Colonic mucosa (tissue), 4 donors: ENCODE measurements around the gene HRH2. TPM values are rescaled to one million over a fixed set of nuclear protein-coding genes. Genes with fewer than 3 reads are reported as not detected.

Source experiments
- DNase-seq: peaks from one replicate; pipeline ENCODE4 v3.0.0-alpha.2; 2020
- H3K27ac ChIP-seq: fragments of 200-600 bp; one replicate; pipeline ENCODE4 v1.8.0; 2021
- H3K27me3 ChIP-seq: fragments of 200-600 bp; one replicate; pipeline ENCODE4 v1.8.0; 2021
- H3K36me3 ChIP-seq: fragments of 200-600 bp; one replicate; pipeline ENCODE4 v1.8.0; 2021
- H3K4me1 ChIP-seq: fragments of 200-600 bp; one replicate; pipeline ENCODE4 v1.8.0; 2021; ENCODE audit warnings: mild to moderate bottlenecking
- H3K4me3 ChIP-seq: fragments of 200-600 bp; one replicate; pipeline ENCODE4 v1.8.0; 2021
- H3K9ac ChIP-seq, 2 donors: one replicate each; pipeline ENCODE4 v1.7.0; 2013; ENCODE audit warnings: control low read depth in 2 of 2, low read depth in 2 of 2, low read length in 2 of 2
- H3K9me3 ChIP-seq: fragments of 200-600 bp; one replicate; pipeline ENCODE4 v1.8.0; 2021
- intact Hi-C: fragments of 100-400 bp; cut with DNase I; formaldehyde crosslinking; loops from one replicate; pipeline ENCODE4 v1.14.1; 2022
- total RNA-seq, 2 donors: library from RNA; stranded (reverse); fragmentation: NEBNext Ultra II Directional in 1 of 2; extraction: Animal tissue kit (Norgen Biotek cat#: 25700) in 1 of 2; gene quantifications; one replicate each; pipeline ENCODE4 v1.2.1, GENCODE V29; 2021
- TF ChIP-seq, protein P1 (sequence below): fragments of 200-600 bp; IDR thresholded peaks from one replicate; pipeline ENCODE4 v1.8.0; 2022; ENCODE audit warnings: antibody characterized with exemption, mild to moderate bottlenecking
- donor health status: healthy.
- donor health status: DM: no; HTN: no; CAD: no.
- donor health status: DM: no; HTN: no; CAD: no.

Gene HRH2
- total RNA-seq, 2 donors from 2014 or later, result 0.30 to 0.82 TPM

DNA sequence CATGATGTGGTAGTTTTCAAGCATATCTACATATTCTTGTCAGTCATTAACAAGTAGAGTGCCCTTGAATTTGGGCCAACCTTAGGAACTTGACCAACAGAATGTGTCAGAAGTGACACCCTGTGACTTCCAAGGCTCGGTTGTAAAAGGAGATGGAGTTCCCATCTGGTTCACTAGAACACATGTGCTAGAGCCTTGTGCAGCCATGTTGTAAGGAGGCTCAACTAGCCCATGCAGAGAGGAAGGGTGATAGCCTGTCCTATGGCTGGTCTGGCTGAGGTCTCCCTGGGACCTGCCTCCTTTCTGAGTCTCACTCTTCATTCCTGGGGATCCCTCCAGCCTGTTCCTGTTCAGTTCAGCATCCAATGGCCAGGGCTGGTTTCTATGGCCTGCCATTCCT lies 28.1 kb upstream of the HRH2 start:
- intact Hi-C loops, result no loop called here
- H3K4me1 ChIP-seq, result no peaks in the 10 kb centered on the region
- no peak overlapping the region for H3K9ac ChIP-seq
- no peaks in the 10 kb centered on the region for H3K9me3 ChIP-seq
- no peaks in the 10 kb centered on the region for H3K27me3 ChIP-seq
- no peak overlapping the region for H3K4me3 ChIP-seq
- H3K36me3 ChIP-seq, result no peaks in the 10 kb centered on the region
- TF ChIP-seq, protein P1, sequence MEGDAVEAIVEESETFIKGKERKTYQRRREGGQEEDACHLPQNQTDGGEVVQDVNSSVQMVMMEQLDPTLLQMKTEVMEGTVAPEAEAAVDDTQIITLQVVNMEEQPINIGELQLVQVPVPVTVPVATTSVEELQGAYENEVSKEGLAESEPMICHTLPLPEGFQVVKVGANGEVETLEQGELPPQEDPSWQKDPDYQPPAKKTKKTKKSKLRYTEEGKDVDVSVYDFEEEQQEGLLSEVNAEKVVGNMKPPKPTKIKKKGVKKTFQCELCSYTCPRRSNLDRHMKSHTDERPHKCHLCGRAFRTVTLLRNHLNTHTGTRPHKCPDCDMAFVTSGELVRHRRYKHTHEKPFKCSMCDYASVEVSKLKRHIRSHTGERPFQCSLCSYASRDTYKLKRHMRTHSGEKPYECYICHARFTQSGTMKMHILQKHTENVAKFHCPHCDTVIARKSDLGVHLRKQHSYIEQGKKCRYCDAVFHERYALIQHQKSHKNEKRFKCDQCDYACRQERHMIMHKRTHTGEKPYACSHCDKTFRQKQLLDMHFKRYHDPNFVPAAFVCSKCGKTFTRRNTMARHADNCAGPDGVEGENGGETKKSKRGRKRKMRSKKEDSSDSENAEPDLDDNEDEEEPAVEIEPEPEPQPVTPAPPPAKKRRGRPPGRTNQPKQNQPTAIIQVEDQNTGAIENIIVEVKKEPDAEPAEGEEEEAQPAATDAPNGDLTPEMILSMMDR, result no peak
- DNase-seq, result no peak
- H3K27ac ChIP-seq, result no peak overlapping the region

DNA sequence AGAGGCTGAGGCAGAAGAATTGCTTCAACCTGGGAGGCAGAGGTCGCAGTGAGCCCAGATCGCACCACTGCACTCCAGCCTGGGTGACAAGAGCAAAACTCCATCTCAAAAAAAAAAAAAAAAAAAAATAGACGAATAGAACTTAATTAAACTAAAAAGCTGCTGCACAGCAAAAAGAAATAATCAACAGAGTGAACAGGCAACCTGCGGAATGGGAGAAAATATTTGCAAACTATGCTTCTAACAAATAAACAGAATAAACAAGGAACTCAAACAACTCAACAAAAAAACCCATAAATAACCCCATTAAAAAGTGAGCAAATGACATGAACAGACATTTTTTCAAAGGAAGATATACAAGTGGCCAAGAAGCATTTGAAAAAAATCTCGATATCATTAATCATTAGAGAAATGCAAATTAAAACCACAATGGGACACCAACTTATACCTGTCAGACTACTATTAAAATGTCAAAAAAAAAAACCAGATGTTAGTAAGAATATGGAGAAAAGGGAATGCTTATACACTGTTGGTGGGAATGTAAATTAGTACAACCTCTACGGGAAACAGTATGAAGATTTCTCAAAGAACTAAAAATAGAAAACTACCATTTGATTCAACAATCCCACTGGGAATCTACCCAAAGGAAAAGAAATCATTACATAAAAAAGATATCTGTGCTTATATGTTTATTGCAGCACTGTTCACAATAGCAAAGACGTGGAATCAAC lies 21.9 kb upstream of the HRH2 start:
- TF ChIP-seq, protein P1, result no peak
- no peak overlapping the region for H3K4me3 ChIP-seq
- no peak overlapping the region for H3K27ac ChIP-seq
- H3K4me1 ChIP-seq, result no peaks in the 10 kb centered on the region
- H3K27me3 ChIP-seq, result no peaks in the 10 kb centered on the region
- H3K9me3 ChIP-seq, result no peaks in the 10 kb centered on the region
- no peak overlapping the region for H3K9ac ChIP-seq
- H3K36me3 ChIP-seq, result no peaks in the 10 kb centered on the region
- intact Hi-C loops, result no loop called here
- no peak for DNase-seq

- TF ChIP-seq, protein P1, result no peak
- Histone ChIP-seq H3K9me3 (no peaks in the 10 kb centered on the region), H3K36me3 (no peaks in the 10 kb centered on the region), H3K27me3 (no peaks in the 10 kb centered on the region), H3K4me1 (no peaks in the 10 kb centered on the region), H3K4me3 (no peak overlapping the region), H3K9ac (no peak overlapping the region), H3K27ac (no peak overlapping the region)
- DNase-seq, result no peak
- intact Hi-C loops, result no loop called here
These were observed 19.6 kb upstream of the HRH2 start for GRCh38 chr5:175638305-175638704.

GRCh38 chr5:175640106-175640775 lies 17.6 kb upstream of the HRH2 start:
- Histone ChIP-seq H3K4me3 (no peak overlapping the region), H3K27ac (no peak overlapping the region), H3K4me1 (no peaks in the 10 kb centered on the region), H3K36me3 (no peaks in the 10 kb centered on the region), H3K27me3 (no peaks in the 10 kb centered on the region), H3K9me3 (no peaks in the 10 kb centered on the region), H3K9ac (no peak overlapping the region)
- DNase-seq, result no peak
- TF ChIP-seq, protein P1, result no peak
- intact Hi-C loops, result no loop called here

DNA sequence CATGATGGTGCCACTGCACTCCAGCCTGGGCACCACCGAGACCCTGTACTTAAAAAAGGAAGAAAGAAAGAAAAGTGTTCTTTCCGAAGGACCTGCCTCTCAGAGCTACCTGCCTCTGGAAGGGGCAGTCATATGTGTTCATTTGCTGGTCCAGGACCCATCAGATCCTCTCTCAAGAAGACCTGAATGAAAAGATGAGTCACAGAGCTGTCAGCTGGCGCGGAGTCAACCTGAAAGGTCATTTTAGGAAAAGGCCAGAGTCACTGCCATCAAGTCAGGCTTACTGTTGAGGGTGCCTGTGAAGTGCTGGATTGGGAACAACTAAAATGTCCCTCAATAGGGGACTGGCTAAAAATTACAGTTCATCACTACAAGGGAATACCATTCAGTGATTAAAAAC lies 14.9 kb upstream of the HRH2 start:
- DNase-seq, result no peak
- H3K36me3 ChIP-seq, result no peaks in the 10 kb centered on the region
- H3K9me3 ChIP-seq, result no peaks in the 10 kb centered on the region
- H3K27ac ChIP-seq, result no peak overlapping the region
- no peak overlapping the region for H3K4me3 ChIP-seq
- no peak overlapping the region for H3K9ac ChIP-seq
- no peaks in the 10 kb centered on the region for H3K27me3 ChIP-seq
- intact Hi-C loops, result no loop called here
- no peaks in the 10 kb centered on the region for H3K4me1 ChIP-seq
- TF ChIP-seq, protein P1, result no peak
